ENCODE measurements around the gene CLIC1. TPM values are rescaled to one million over a fixed set of nuclear protein-coding genes. Genes with fewer than 3 reads are reported as not detected.

CLIC1 gene
- total and polyA plus RNA-seq, 2 donors (not counting 1 experiment from before 2014, with no cell fraction given): 216 to 290 TPM

GRCh38 chr6:31686483-31686882 is 49.8 kb downstream of the CLIC1 start:
- Histone ChIP-seq H3K9ac (ENCODE audit: low read length) (no peak overlapping the region), H3K27me3 (replicated peaks in 1 of 4; ENCODE audit: control extremely low read depth in 1 of 4, control insufficient read depth in 3 of 4, insufficient read depth in 4 of 4, low read length in 3 of 4) (no peaks in the 10 kb centered on the region), H3K36me3 (replicated peaks in 1 of 2; ENCODE audit: control extremely low read depth in 1 of 2, control insufficient read depth in 1 of 2, extremely low read depth in 1 of 2, insufficient read depth in 2 of 2, low read length in 1 of 2) (peaks cover 0 to 57% of the 10 kb centered on the region in 2 experiments), H3K4me3 (ENCODE audit: control extremely low read depth in 1 of 5, extremely low read depth in 1 of 5, insufficient read depth in 1 of 5, low read depth in 2 of 5, low read length in 4 of 5) (no peak overlapping the region), H3K9me3 (ENCODE audit: control extremely low read depth in 1 of 3, control insufficient read depth in 2 of 3, insufficient read depth in 1 of 3, low read length in 2 of 3) (no peaks in the 10 kb centered on the region), H3K27ac (ENCODE audit: low read length in 2 of 2) (no peak overlapping the region), H3K4me2 (replicated peaks; ENCODE audit: low read depth, low read length, poor library complexity, severe bottlenecking) (no peak overlapping the region), H2AFZ (ENCODE audit: insufficient read depth, low read depth, low read length, poor library complexity, severe bottlenecking) (no peak overlapping the region), H4K20me1 (ENCODE audit: control insufficient read depth, insufficient read depth, low read length, poor library complexity, severe bottlenecking) (no peaks in the 10 kb centered on the region), H3K4me1 (ENCODE audit: control insufficient read depth in 2 of 2, insufficient read depth in 2 of 2, low read length in 2 of 2) (peaks cover 17 to 34% of the 10 kb centered on the region in 2 donors), H3K79me2 (ENCODE audit: control insufficient read depth, insufficient read depth, low read length) (no peaks in the 10 kb centered on the region)
- ATAC-seq (ENCODE audit: low read depth) (no peak), DNase-seq (no peak)
- Mint-ChIP-seq H3K4me3 (no peak overlapping the region), H3K9me3 (ENCODE audit: insufficient read depth) (no peaks in the 10 kb centered on the region), H3K27me3 (no peaks in the 10 kb centered on the region), H3K4me1 (peaks cover 28% of the 10 kb centered on the region), H3K27ac (no peak overlapping the region)
- TF ChIP-seq CTCF (IDR thresholded peaks at IDR 0.05): no peak
- TF ChIP-seq EZH2 (IDR thresholded peaks at IDR 0.05; ENCODE audit: borderline replicate concordance, insufficient read depth, low read depth, low read length, poor library complexity, severe bottlenecking): no peak
- POLR2A ChIA-PET: no interaction called here
- CTCF ChIA-PET: interaction anchor here (1.3 to 1.4 kb wide), 2 partner anchors 135 to 144 kb away, joined by 4 to 6 read pairs; no protein-coding TSS in a partner anchor
- WGBS (ENCODE audit: insufficient coverage): 92% methylated on average over 4 of the region's 5 CpGs
- intact Hi-C loops (cut with micrococcal nuclease): no loop called here

- peaks cover 25% of the 10 kb centered on the region for H3K4me1 Mint-ChIP-seq
- peak overlapping the region; percentile 59 for H3K27ac Mint-ChIP-seq
- Histone ChIP-seq H3K4me3 (ENCODE audit: control extremely low read depth in 1 of 5, extremely low read depth in 1 of 5, insufficient read depth in 1 of 5, low read depth in 2 of 5, low read length in 4 of 5) (no peak overlapping the region), H3K36me3 (replicated peaks in 1 of 2; ENCODE audit: control extremely low read depth in 1 of 2, control insufficient read depth in 1 of 2, extremely low read depth in 1 of 2, insufficient read depth in 2 of 2, low read length in 1 of 2) (peaks cover 0 to 31% of the 10 kb centered on the region in 2 experiments), H3K9ac (ENCODE audit: low read length) (no peak overlapping the region), H3K9me3 (ENCODE audit: control extremely low read depth in 1 of 3, control insufficient read depth in 2 of 3, insufficient read depth in 1 of 3, low read length in 2 of 3) (no peaks in the 10 kb centered on the region), H3K27me3 (replicated peaks in 1 of 4; ENCODE audit: control extremely low read depth in 1 of 4, control insufficient read depth in 3 of 4, insufficient read depth in 4 of 4, low read length in 3 of 4) (no peaks in the 10 kb centered on the region), H2AFZ (ENCODE audit: insufficient read depth, low read depth, low read length, poor library complexity, severe bottlenecking) (no peak overlapping the region), H3K79me2 (ENCODE audit: control insufficient read depth, insufficient read depth, low read length) (no peaks in the 10 kb centered on the region), H4K20me1 (ENCODE audit: control insufficient read depth, insufficient read depth, low read length, poor library complexity, severe bottlenecking) (no peaks in the 10 kb centered on the region), H3K4me2 (replicated peaks; ENCODE audit: low read depth, low read length, poor library complexity, severe bottlenecking) (no peak overlapping the region), H3K27ac (ENCODE audit: low read length in 2 of 2) (no peak overlapping the region), H3K4me1 (ENCODE audit: control insufficient read depth in 2 of 2, insufficient read depth in 2 of 2, low read length in 2 of 2) (peaks cover 13 to 31% of the 10 kb centered on the region in 2 donors)
- ChIA-PET CTCF (interaction anchor here (0.6 to 1.8 kb wide), 4 partner anchors 40 to 146 kb away, joined by 3 to 9 read pairs (median 4); partner anchors contain the start of gene MPIG6B), POLR2A (interaction anchor here (1.0 kb wide), 1 partner anchor 22 kb away, joined by 3 read pairs; no protein-coding TSS in a partner anchor)
- no peaks in the 10 kb centered on the region for H3K27me3 Mint-ChIP-seq
- DNase-seq (no peak), ATAC-seq (ENCODE audit: low read depth) (no peak)
- 99% methylated on average over 8 of the region's 13 CpGs for WGBS (ENCODE audit: insufficient coverage)
- intact Hi-C loops (cut with micrococcal nuclease): no loop called here
- H3K4me3 Mint-ChIP-seq: no peak overlapping the region
- H3K9me3 Mint-ChIP-seq (ENCODE audit: insufficient read depth): no peaks in the 10 kb centered on the region
- TF ChIP-seq CTCF (IDR thresholded peaks at IDR 0.05) (no peak), EZH2 (IDR thresholded peaks at IDR 0.05; ENCODE audit: borderline replicate concordance, insufficient read depth, low read depth, low read length, poor library complexity, severe bottlenecking) (no peak)
Measured at GRCh38 chr6:31683591-31683990, 52.7 kb downstream of the CLIC1 start.
